Heart right ventricle (tissue), 16 donors: ENCODE data around the gene ARRDC4. TPM values are rescaled to one million over a fixed set of nuclear protein-coding genes. Genes with fewer than 3 reads are reported as not detected.

Experiments
- ATAC-seq, 8 donors: fragments of 200-7000 bp; cut with Tn5 transposase; one replicate each; pipeline ENCODE4 v1.9.1; 2020; ENCODE audit warnings: mild to moderate bottlenecking in 8 of 8, moderate library complexity in 8 of 8, moderate number of reproducible peaks in 1 of 8
- DNase-seq, 2 donors: peaks; one replicate each; pipeline ENCODE4 v3.0.0-alpha.2; 2020
- H3K27ac ChIP-seq, 10 donors: fragments of 200-600 bp; sonication (generic) in 2 of 10; one replicate each; pipeline versions ENCODE4 v1.5.0 to v1.8.0; 2020 to 2022; ENCODE audit warnings: mild to moderate bottlenecking in 3 of 10
- H3K27me3 ChIP-seq, 7 donors: fragments of 200-600 bp; one replicate each; pipeline ENCODE4 v1.8.0; 2021 to 2022; ENCODE audit warnings: mild to moderate bottlenecking in 2 of 7
- H3K36me3 ChIP-seq, 9 donors: fragments of 200-600 bp; sonication (generic) in 1 of 9; one replicate each; pipeline versions ENCODE4 v1.5.0 to v1.8.0; 2020 to 2022; ENCODE audit warnings: mild to moderate bottlenecking in 2 of 9
- H3K4me1 ChIP-seq, 9 donors: fragments of 200-600 bp; sonication (generic) in 1 of 9; one replicate each; pipeline versions ENCODE4 v1.5.0 to v1.8.0; 2020 to 2022; ENCODE audit warnings: mild to moderate bottlenecking in 4 of 9
- H3K4me3 ChIP-seq, 10 donors: fragments of 200-600 bp; sonication (generic) in 2 of 10; one replicate each; pipeline versions ENCODE4 v1.5.0 to v1.8.0; 2020 to 2022; ENCODE audit warnings: mild to moderate bottlenecking in 7 of 10, moderate library complexity in 2 of 10
- H3K9me3 ChIP-seq, 11 donors: fragments of 200-600 bp in 10 of 11; sonication (generic) in 2 of 11; one replicate each; pipeline versions ENCODE4 v1.5.0 to v1.8.0; 2013 to 2022; ENCODE audit warnings: mild to moderate bottlenecking in 2 of 11, control low read depth in 1 of 11, moderate library complexity in 1 of 11
- WGBS, 2 donors: extraction: QIAGEN DNeasy Blood & Tissue Kit; methylation state at CpG; one replicate each; pipeline ENCODE4 v1.1.7; 2013; ENCODE audit warnings: inconsistent platforms in 1 of 2; 5-methylcytosine and 5-hydroxymethylcytosine counted together
- intact Hi-C, 10 donors: fragments of 100-400 bp; cut with DNase I; formaldehyde crosslinking; loops; one replicate each; pipeline versions ENCODE4 v1.11.1 to v1.14.2; 2022
- polyA plus RNA-seq, 2 donors: library from polyadenylated mRNA; stranded (reverse); fragments of 200-250 nt; gene quantifications; one replicate each; pipeline ENCODE4 v1.2.3, GENCODE V29; 2013
- total RNA-seq, 10 donors: library from RNA; stranded (reverse); fragmentation: NEBNext Ultra II Directional in 3 of 10; extraction: Animal tissue kit (Norgen Biotek cat#: 25700) in 3 of 10; gene quantifications; one replicate each; pipeline versions ENCODE4 v1.2.1 to v1.2.4, GENCODE V29; 2021 to 2023
- TF ChIP-seq, protein P1 (sequence below), 9 donors: fragments of 200-600 bp; sonication (generic) in 2 of 9; IDR thresholded peaks; one replicate each; pipeline versions ENCODE4 v1.5.0 to v1.8.0; 2021 to 2022; ENCODE audit warnings: antibody characterized with exemption in 9 of 9, mild to moderate bottlenecking in 5 of 9, moderate library complexity in 1 of 9
- donor health status: Arrhythmogenic right ventricular cardiomyopathy.
- donor health status: ischemic (EF 13 %, LVEDD 7.1; RV severe dilation, severe dysfunction).
- donor health status: healthy with polysubstance abuse.
- donor health status: DM: no; HTN: yes; CAD: no.
- donor health status: DM: no; HTN: no; CAD: no.
- donor health status: ischemic (EF 25% LVEDD 6.9; RV normal size, moderate dysfunction).
- donor health status: ischemic (EF 25% LVEDD 5.7; RV mildly dilated, moderate dysfunction).
- donor health status: healthy.
- donor health status: DM: yes; HTN: yes; CAD: no.
- donor health status: Ischemic cardiomyopathy.
- donor health status: ischemic (EF 35%, LVEDD 5.7; RV mildly dilated, moderate dysfunction).
- donor health status: nonischemic (EF 11% LVEDD 7.7; RV severe dilation, severe dysfunction).
- donor health status: DM: yes; HTN: yes; CAD: no.
- donor health status: PGD.
- donor health status: ischemic (EF 29% LVEDD 5.4; RV normal size, mild dysfunction).
- donor health status: nonischemic (EF 23%, LVEDD 6.1; RV moderate dilation, normal function).

ARRDC4 gene
- total and polyA plus RNA-seq, 12 donors, result 8.2 to 26.4 (median 14.5) TPM

GRCh38 chr15:97991972-97992541 is 31.6 kb downstream of the ARRDC4 start:
- peaks cover 0 to 7% (median 0%) of the 10 kb centered on the region in 11 donors for H3K9me3 ChIP-seq
- ATAC-seq (no peak), DNase-seq (no peak)
- peak overlapping the region in 1 of 10 donors; percentile 4 for H3K27ac ChIP-seq
- intact Hi-C loops, result no loop called here
- no peaks in the 10 kb centered on the region for H3K27me3 ChIP-seq
- peaks cover 0 to 29% (median 11%) of the 10 kb centered on the region in 9 donors for H3K4me1 ChIP-seq
- H3K36me3 ChIP-seq, result no peaks in the 10 kb centered on the region
- 89 to 90% methylated on average over 3 of the region's 3 CpGs for WGBS, 2 donors
- TF ChIP-seq, protein P1, sequence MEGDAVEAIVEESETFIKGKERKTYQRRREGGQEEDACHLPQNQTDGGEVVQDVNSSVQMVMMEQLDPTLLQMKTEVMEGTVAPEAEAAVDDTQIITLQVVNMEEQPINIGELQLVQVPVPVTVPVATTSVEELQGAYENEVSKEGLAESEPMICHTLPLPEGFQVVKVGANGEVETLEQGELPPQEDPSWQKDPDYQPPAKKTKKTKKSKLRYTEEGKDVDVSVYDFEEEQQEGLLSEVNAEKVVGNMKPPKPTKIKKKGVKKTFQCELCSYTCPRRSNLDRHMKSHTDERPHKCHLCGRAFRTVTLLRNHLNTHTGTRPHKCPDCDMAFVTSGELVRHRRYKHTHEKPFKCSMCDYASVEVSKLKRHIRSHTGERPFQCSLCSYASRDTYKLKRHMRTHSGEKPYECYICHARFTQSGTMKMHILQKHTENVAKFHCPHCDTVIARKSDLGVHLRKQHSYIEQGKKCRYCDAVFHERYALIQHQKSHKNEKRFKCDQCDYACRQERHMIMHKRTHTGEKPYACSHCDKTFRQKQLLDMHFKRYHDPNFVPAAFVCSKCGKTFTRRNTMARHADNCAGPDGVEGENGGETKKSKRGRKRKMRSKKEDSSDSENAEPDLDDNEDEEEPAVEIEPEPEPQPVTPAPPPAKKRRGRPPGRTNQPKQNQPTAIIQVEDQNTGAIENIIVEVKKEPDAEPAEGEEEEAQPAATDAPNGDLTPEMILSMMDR (IDR thresholded peaks at IDR 0.05), result no peak
- no peak overlapping the region for H3K4me3 ChIP-seq

GRCh38 chr15:97992823-97993222 is 32.3 kb downstream of the ARRDC4 start:
- Histone ChIP-seq H3K27me3 (no peaks in the 10 kb centered on the region), H3K9me3 (no peaks in the 10 kb centered on the region), H3K4me3 (no peak overlapping the region), H3K4me1 (peaks cover 0 to 29% (median 11%) of the 10 kb centered on the region in 9 donors), H3K27ac (peak overlapping the region in 3 of 10 donors; percentile 2 to 46 (median 9)), H3K36me3 (no peaks in the 10 kb centered on the region)
- intact Hi-C loops, result no loop called here
- ATAC-seq, result peak in 1 of 8 donors; percentile 9
- TF ChIP-seq, protein P1 (IDR thresholded peaks at IDR 0.05), result no peak
- WGBS, 2 donors, result 70 to 71% methylated on average over 1 of the region's 1 CpG
- no peak for DNase-seq

DNA sequence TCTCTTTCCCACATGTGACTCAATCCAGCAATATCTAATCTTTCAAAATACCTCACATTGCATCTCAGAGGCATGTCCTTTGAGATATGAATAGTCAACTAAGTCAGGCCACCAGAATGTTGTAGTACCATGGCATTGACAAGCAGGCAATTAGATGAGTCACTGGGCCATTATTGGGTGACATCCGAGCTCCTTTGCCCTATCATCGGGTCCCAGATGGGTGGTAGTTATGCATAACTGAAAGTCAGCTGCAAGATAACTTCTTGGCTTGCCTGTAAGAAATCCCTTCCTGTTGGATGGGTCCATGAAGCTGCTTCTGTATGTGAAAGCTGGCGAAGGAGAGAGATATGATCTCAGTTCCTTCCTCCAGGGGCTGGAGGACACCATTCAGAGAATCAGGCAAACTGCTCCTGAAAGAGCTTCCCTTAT is 32.8 kb downstream of the ARRDC4 start:
- H3K4me3 ChIP-seq, result no peak overlapping the region
- H3K4me1 ChIP-seq, result peaks cover 0 to 29% (median 11%) of the 10 kb centered on the region in 9 donors
- ATAC-seq, result peak in 7 of 8 donors; percentile 41 to 88 (median 67)
- 12 to 22% methylated on average over 3 of the region's 3 CpGs for WGBS, 2 donors
- no peaks in the 10 kb centered on the region for H3K27me3 ChIP-seq
- intact Hi-C loops, result no loop called here
- no peaks in the 10 kb centered on the region for H3K9me3 ChIP-seq
- peak in 1 of 2 donors; percentile 31 for DNase-seq
- TF ChIP-seq, protein P1 (IDR thresholded peaks at IDR 0.05), result no peak
- H3K36me3 ChIP-seq, result no peaks in the 10 kb centered on the region
- peak overlapping the region in 3 of 10 donors; percentile 2 to 46 (median 2) for H3K27ac ChIP-seq

GRCh38 chr15:97994236-97994635 is 33.7 kb downstream of the ARRDC4 start:
- H3K4me1 ChIP-seq, result peaks cover 0 to 29% (median 11%) of the 10 kb centered on the region in 9 donors
- intact Hi-C loops, result no loop called here
- no peaks in the 10 kb centered on the region for H3K27me3 ChIP-seq
- no peak for ATAC-seq
- H3K9me3 ChIP-seq, result no peaks in the 10 kb centered on the region
- TF ChIP-seq, protein P1 (IDR thresholded peaks at IDR 0.05), result no peak
- DNase-seq, result no peak
- H3K27ac ChIP-seq, result no peak overlapping the region
- WGBS, 2 donors, result 94 to 97% methylated on average over 3 of the region's 3 CpGs
- H3K4me3 ChIP-seq, result no peak overlapping the region
- no peaks in the 10 kb centered on the region for H3K36me3 ChIP-seq
